ENCODE results near the gene MISP.

The MISP gene

GRCh38 chr19:782878-783668 lies 32.2 kb downstream of the MISP start:
- H4K20me1 ChIP-seq, result no peaks in the 10 kb centered on the region
- H3K9me3 ChIP-seq, result no peaks in the 10 kb centered on the region
- H3K4me1 ChIP-seq, result no peaks in the 10 kb centered on the region
- H3K27ac ChIP-seq, result no peak overlapping the region
- no peak overlapping the region for H3K4me3 ChIP-seq
- H3K9ac ChIP-seq, result no peak overlapping the region
- no peaks in the 10 kb centered on the region for H3K27me3 ChIP-seq
- H3K4me2 ChIP-seq, result no peak overlapping the region
- no peaks in the 10 kb centered on the region for H3K36me3 ChIP-seq
- no peak for TF ChIP-seq Cebpa-rat (IDR thresholded peaks at IDR 0.05)

GRCh38 chr19:784541-784940 lies 33.6 kb downstream of the MISP start:
- Histone ChIP-seq H4K20me1 (no peaks in the 10 kb centered on the region), H3K4me2 (no peak overlapping the region), H3K9ac (no peak overlapping the region), H3K9me3 (no peaks in the 10 kb centered on the region), H3K4me3 (no peak overlapping the region), H3K27ac (no peak overlapping the region), H3K27me3 (no peaks in the 10 kb centered on the region), H3K4me1 (peaks cover 11% of the 10 kb centered on the region), H3K36me3 (no peaks in the 10 kb centered on the region)
- TF ChIP-seq Cebpa-rat (IDR thresholded peaks at IDR 0.05), result no peak

GRCh38 chr19:787536-787935 lies 36.6 kb downstream of the MISP start:
- no peak overlapping the region for H3K27ac ChIP-seq
- no peaks in the 10 kb centered on the region for H4K20me1 ChIP-seq
- TF ChIP-seq Cebpa-rat (IDR thresholded peaks at IDR 0.05), result no peak
- no peaks in the 10 kb centered on the region for H3K36me3 ChIP-seq
- no peaks in the 10 kb centered on the region for H3K27me3 ChIP-seq
- H3K9me3 ChIP-seq, result no peaks in the 10 kb centered on the region
- H3K4me3 ChIP-seq, result no peak overlapping the region
- no peak overlapping the region for H3K9ac ChIP-seq
- H3K4me2 ChIP-seq, result no peak overlapping the region
- peaks cover 32% of the 10 kb centered on the region for H3K4me1 ChIP-seq

GRCh38 chr19:788686-788982 lies 37.7 kb downstream of the MISP start:
- peak overlapping the region; percentile 82 for H3K4me2 ChIP-seq
- H3K36me3 ChIP-seq, result no peaks in the 10 kb centered on the region
- no peaks in the 10 kb centered on the region for H4K20me1 ChIP-seq
- no peaks in the 10 kb centered on the region for H3K27me3 ChIP-seq
- peak overlapping the region; percentile 77 for H3K27ac ChIP-seq
- peak overlapping the region; percentile 70 for H3K9ac ChIP-seq
- no peaks in the 10 kb centered on the region for H3K9me3 ChIP-seq
- TF ChIP-seq Cebpa-rat (IDR thresholded peaks at IDR 0.05), result no peak
- no peak overlapping the region for H3K4me3 ChIP-seq
- peaks cover 33% of the 10 kb centered on the region for H3K4me1 ChIP-seq

GRCh38 chr19:788983-789700 lies 38.2 kb downstream of the MISP start:
- Histone ChIP-seq H3K36me3 (no peaks in the 10 kb centered on the region), H3K4me2 (peak overlapping the region; percentile 82), H3K27ac (peak overlapping the region; percentile 77), H3K27me3 (no peaks in the 10 kb centered on the region), H3K9ac (peak overlapping the region; percentile 70), H3K4me3 (no peak overlapping the region), H3K9me3 (no peaks in the 10 kb centered on the region), H4K20me1 (no peaks in the 10 kb centered on the region), H3K4me1 (peaks cover 33% of the 10 kb centered on the region)
- no peak for TF ChIP-seq Cebpa-rat (IDR thresholded peaks at IDR 0.05)

- H3K9me3 ChIP-seq, result no peaks in the 10 kb centered on the region
- peak overlapping the region; percentile 77 for H3K27ac ChIP-seq
- peak overlapping the region; percentile 82 for H3K4me2 ChIP-seq
- H4K20me1 ChIP-seq, result no peaks in the 10 kb centered on the region
- no peaks in the 10 kb centered on the region for H3K27me3 ChIP-seq
- no peak overlapping the region for H3K4me3 ChIP-seq
- peak overlapping the region; percentile 70 for H3K9ac ChIP-seq
- TF ChIP-seq Cebpa-rat (IDR thresholded peaks at IDR 0.05), result no peak
- no peaks in the 10 kb centered on the region for H3K36me3 ChIP-seq
- peaks cover 33% of the 10 kb centered on the region for H3K4me1 ChIP-seq
Measured at GRCh38 chr19:789701-790060, 38.8 kb downstream of the MISP start.

GRCh38 chr19:791007-791566 lies 40.2 kb downstream of the MISP start:
- H3K36me3 ChIP-seq, result no peaks in the 10 kb centered on the region
- H4K20me1 ChIP-seq, result no peaks in the 10 kb centered on the region
- no peaks in the 10 kb centered on the region for H3K27me3 ChIP-seq
- H3K4me3 ChIP-seq, result no peak overlapping the region
- no peak overlapping the region; the same call in 1 of the 2 replicates for H3K27ac ChIP-seq
- no peak for TF ChIP-seq Cebpa-rat (IDR thresholded peaks at IDR 0.05)
- no peak overlapping the region for H3K9ac ChIP-seq
- no peaks in the 10 kb centered on the region for H3K9me3 ChIP-seq
- H3K4me1 ChIP-seq, result peaks cover 36% of the 10 kb centered on the region
- peak overlapping the region; percentile 55 for H3K4me2 ChIP-seq

GRCh38 chr19:791567-792305 lies 40.8 kb downstream of the MISP start:
- no peaks in the 10 kb centered on the region for H3K36me3 ChIP-seq
- H3K27ac ChIP-seq, result no peak overlapping the region; the same call in 1 of the 2 replicates
- H3K4me3 ChIP-seq, result no peak overlapping the region
- peaks cover 41% of the 10 kb centered on the region for H3K4me1 ChIP-seq
- H3K9me3 ChIP-seq, result no peaks in the 10 kb centered on the region
- no peaks in the 10 kb centered on the region for H4K20me1 ChIP-seq
- peak overlapping the region; percentile 55 for H3K4me2 ChIP-seq
- H3K27me3 ChIP-seq, result no peaks in the 10 kb centered on the region
- no peak for TF ChIP-seq Cebpa-rat (IDR thresholded peaks at IDR 0.05)
- H3K9ac ChIP-seq, result no peak overlapping the region

GRCh38 chr19:792306-792885 lies 41.5 kb downstream of the MISP start:
- Histone ChIP-seq H3K4me3 (no peak overlapping the region), H3K36me3 (no peaks in the 10 kb centered on the region), H3K4me1 (peaks cover 41% of the 10 kb centered on the region), H3K27me3 (no peaks in the 10 kb centered on the region), H4K20me1 (no peaks in the 10 kb centered on the region), H3K9me3 (no peaks in the 10 kb centered on the region), H3K9ac (no peak overlapping the region), H3K4me2 (no peak overlapping the region), H3K27ac (no peak overlapping the region)
- no peak for TF ChIP-seq Cebpa-rat (IDR thresholded peaks at IDR 0.05)

Measured in BLaER1 (cell line).